MCF 10A (cell line): ENCODE data around the gene PEAK1. TPM values are rescaled to one million over a fixed set of nuclear protein-coding genes. Genes with fewer than 3 reads are reported as not detected.
A peak's percentile ranks its signal among the peaks of the same experiment; 100 is the strongest.

Source experiments
- BruUV-seq: library from RNA; stranded (reverse); fragments of 400-500 nt; replicated peaks from 2 replicates; lab custom pipeline; 2021; lab: Mats Ljungman, UMichigan
- CTCF ChIA-PET: fragments of 300-600 bp; sonication (Branson Sonifier 250); formaldehyde crosslinking; extraction: SDS; loops from one replicate; lab custom pipeline; 2021; ENCODE audit warnings: antibody characterized with exemption, inconsistent platforms; lab: Yijun Ruan, JAX
- POLR2A ChIA-PET: fragments of 300-600, 350-650 bp; sonication (Branson Sonifier 250); formaldehyde crosslinking; extraction: SDS; loops from one replicate; lab custom pipeline; 2020; ENCODE audit warnings: antibody characterized with exemption, inconsistent platforms; lab: Yijun Ruan, JAX
- DNase-seq: peaks from one replicate; pipeline ENCODE4 v3.0.0-alpha.2; 2018; ENCODE audit not compliant: unreplicated experiment
- H3K27ac Mint-ChIP-seq: one replicate; pipeline ENCODE4 v1.8.0; 2022; ENCODE audit warnings: mild to moderate bottlenecking, low read depth, mixed read lengths; ENCODE audit not compliant: unreplicated experiment
- H3K27me3 Mint-ChIP-seq: one replicate; pipeline ENCODE4 v1.8.0; 2022; ENCODE audit warnings: mixed read lengths; ENCODE audit not compliant: insufficient read depth, unreplicated experiment
- H3K36me3 Mint-ChIP-seq: one replicate; pipeline ENCODE4 v1.8.0; 2022; ENCODE audit warnings: mild to moderate bottlenecking, moderate library complexity, mixed read lengths; ENCODE audit not compliant: insufficient read depth, unreplicated experiment
- H3K4me1 Mint-ChIP-seq: one replicate; pipeline ENCODE4 v1.8.0; 2022; ENCODE audit warnings: mixed read lengths; ENCODE audit not compliant: insufficient read depth, unreplicated experiment
- H3K4me3 Mint-ChIP-seq: one replicate; pipeline ENCODE4 v1.8.0; 2022; ENCODE audit warnings: mild to moderate bottlenecking, moderate library complexity, mixed read lengths; ENCODE audit not compliant: unreplicated experiment
- H3K9me3 Mint-ChIP-seq: one replicate; pipeline ENCODE4 v1.8.0; 2022; ENCODE audit warnings: mixed read lengths; ENCODE audit not compliant: unreplicated experiment
- CTCF ChIP-seq: fragments of 200-600 bp; IDR thresholded peaks from one replicate; pipeline ENCODE4 v1.8.0; 2022; ENCODE audit warnings: antibody characterized with exemption, mild to moderate bottlenecking; ENCODE audit not compliant: unreplicated experiment
- intact Hi-C: fragments of 100-400 bp; cut with micrococcal nuclease; formaldehyde crosslinking; loops from 2 replicates; pipeline ENCODE4 v1.14.1; 2022
- total RNA-seq: library from RNA; stranded (reverse); gene quantifications from 2 replicates; pipeline ENCODE4 v1.2.3, GENCODE V29; 2022

Gene PEAK1
- total RNA-seq, 1 experiment from 2014 or later, result 20.0 TPM

GRCh38 chr15:77228828-77229227 lies 191.1 kb downstream of the PEAK1 start:
- H3K36me3 Mint-ChIP-seq, result peaks cover 6% of the 10 kb centered on the region
- BruUV-seq, result no TSS peak
- H3K27ac Mint-ChIP-seq, result no peak overlapping the region
- H3K9me3 Mint-ChIP-seq, result no peaks in the 10 kb centered on the region
- intact Hi-C loops, result no loop called here
- CTCF ChIA-PET, result interaction anchor here (1.2 kb wide), 1 partner anchor 314 kb away, joined by 3 read pairs; no protein-coding TSS in a partner anchor
- POLR2A ChIA-PET, result no interaction called here
- H3K4me3 Mint-ChIP-seq, result no peak overlapping the region
- H3K27me3 Mint-ChIP-seq, result no peaks in the 10 kb centered on the region
- no peaks in the 10 kb centered on the region for H3K4me1 Mint-ChIP-seq
- DNase-seq, result no peak
- no peak for TF ChIP-seq CTCF

GRCh38 chr15:77226652-77227051 lies 193.3 kb downstream of the PEAK1 start:
- TF ChIP-seq CTCF, result no peak
- Mint-ChIP-seq H3K4me3 (no peak overlapping the region), H3K4me1 (no peaks in the 10 kb centered on the region), H3K9me3 (no peaks in the 10 kb centered on the region), H3K36me3 (no peaks in the 10 kb centered on the region), H3K27me3 (no peaks in the 10 kb centered on the region), H3K27ac (no peak overlapping the region)
- intact Hi-C loops, result no loop called here
- POLR2A ChIA-PET, result no interaction called here
- CTCF ChIA-PET, result no interaction called here
- DNase-seq, result no peak
- no TSS peak for BruUV-seq

- no peak overlapping the region for H3K4me3 Mint-ChIP-seq
- DNase-seq, result peak; percentile 5
- no TSS peak for BruUV-seq
- no peaks in the 10 kb centered on the region for H3K4me1 Mint-ChIP-seq
- CTCF ChIA-PET, result no interaction called here
- no peaks in the 10 kb centered on the region for H3K27me3 Mint-ChIP-seq
- H3K9me3 Mint-ChIP-seq, result no peaks in the 10 kb centered on the region
- POLR2A ChIA-PET, result no interaction called here
- H3K36me3 Mint-ChIP-seq, result no peaks in the 10 kb centered on the region
- no peak for TF ChIP-seq CTCF
- no peak overlapping the region for H3K27ac Mint-ChIP-seq
- intact Hi-C loops, result no loop called here
Observed at GRCh38 chr15:77225646-77226045, 194.3 kb downstream of the PEAK1 start.

GRCh38 chr15:77225088-77225487 lies 194.8 kb downstream of the PEAK1 start:
- POLR2A ChIA-PET, result no interaction called here
- H3K27ac Mint-ChIP-seq, result no peak overlapping the region
- TF ChIP-seq CTCF, result no peak

More at GRCh38 chr15:77225088-77225487, 194.8 kb downstream of the PEAK1 start:
- H3K4me3 Mint-ChIP-seq, result no peak overlapping the region
- no peaks in the 10 kb centered on the region for H3K4me1 Mint-ChIP-seq
- no peaks in the 10 kb centered on the region for H3K27me3 Mint-ChIP-seq
- H3K36me3 Mint-ChIP-seq, result no peaks in the 10 kb centered on the region
- CTCF ChIA-PET, result interaction anchor here (1.1 kb wide), 1 partner anchor 118 kb away, joined by 3 read pairs; no protein-coding TSS in a partner anchor
- no TSS peak for BruUV-seq
- H3K9me3 Mint-ChIP-seq, result no peaks in the 10 kb centered on the region
- intact Hi-C loops, result no loop called here
- no peak for DNase-seq
